AG10803 (cell line): ENCODE data around the gene TNFRSF9.

Source experiments
- DNase-seq: peaks from one replicate; pipeline ENCODE4 v3.0.0; 2010; ENCODE audit warnings: low read depth
- H3K4me3 ChIP-seq: 2 replicates; pipeline ENCODE4 v1.5.1; 2011; ENCODE audit warnings: mild to moderate bottlenecking, low read length, control low read depth
- CTCF ChIP-seq: conservative IDR thresholded peaks from 2 replicates; pipeline ENCODE4 v1.5.1; 2011; ENCODE audit warnings: mild to moderate bottlenecking, low read length, control low read depth, inconsistent platforms

Gene TNFRSF9

GRCh38 chr1:7916501-7916830, 24.2 kb downstream of the TNFRSF9 start:
- no peak for DNase-seq
- H3K4me3 ChIP-seq: no peak overlapping the region
- no peak for TF ChIP-seq CTCF

GRCh38 chr1:7915826-7916500, 24.7 kb downstream of the TNFRSF9 start:
- no peak overlapping the region for H3K4me3 ChIP-seq
- DNase-seq: no peak
- no peak for TF ChIP-seq CTCF

GRCh38 chr1:7912743-7913557, 27.7 kb downstream of the TNFRSF9 start:
- H3K4me3 ChIP-seq: no peak overlapping the region
- no peak for TF ChIP-seq CTCF

GRCh38 chr1:7912145-7912544, 28.5 kb downstream of the TNFRSF9 start:
- TF ChIP-seq CTCF: no peak
- no peak for DNase-seq
- H3K4me3 ChIP-seq: no peak overlapping the region

More at GRCh38 chr1:7912743-7913557, 27.7 kb downstream of the TNFRSF9 start:
- no peak for DNase-seq

GRCh38 chr1:7905262-7905661, 35.4 kb downstream of the TNFRSF9 start:
- TF ChIP-seq CTCF: no peak
- no peak for DNase-seq
- H3K4me3 ChIP-seq: no peak overlapping the region

GRCh38 chr1:7902478-7903085, 38.1 kb downstream of the TNFRSF9 start:
- peak overlapping the region; percentile 37 for H3K4me3 ChIP-seq
- TF ChIP-seq CTCF: peak; percentile 76
- peak; percentile 67 for DNase-seq
